PFSK-1 (cell line): Measurements from ENCODE around the gene ERC1.

Experiments
- FOXP2 ChIP-seq: optimal IDR thresholded peaks from 2 replicates; pipeline ENCODE3; 2011; ENCODE audit warnings: borderline replicate concordance, control low read depth, inconsistent platforms; ENCODE audit not compliant: insufficient read depth; ENCODE audit errors: extremely low read length, extremely low read depth
- POLR2AphosphoS5 ChIP-seq: IDR thresholded peaks from 2 replicates; pipeline ENCODE4 v1.6.1; 2012; ENCODE audit warnings: low read depth, mild to moderate bottlenecking, control low read depth, low read length, moderate library complexity
- REST ChIP-seq, 2 experiments: IDR thresholded peaks; 2 replicates each; pipeline versions ENCODE4 v1.6.1 to v1.8.0; 2011 to 2012; ENCODE audit warnings: low read depth in 2 of 2, low read length in 2 of 2, control low read depth in 1 of 2, inconsistent platforms in 1 of 2, mild to moderate bottlenecking in 1 of 2, moderate library complexity in 1 of 2; ENCODE audit not compliant: insufficient read depth in 1 of 2
- SIN3A ChIP-seq: IDR thresholded peaks from 2 replicates; pipeline ENCODE4 v1.6.1; 2012; ENCODE audit warnings: mild to moderate bottlenecking, low read length, moderate library complexity, borderline replicate concordance; ENCODE audit not compliant: insufficient read depth
- TAF1 ChIP-seq: IDR thresholded peaks from 2 replicates; pipeline ENCODE4 v1.6.1; 2012; ENCODE audit warnings: low read length, control low read depth, borderline replicate concordance; ENCODE audit not compliant: insufficient read depth

ERC1 gene

GRCh38 chr12:1474041-1474573, 483.1 kb downstream of the ERC1 start:
- TF ChIP-seq FOXP2, result no peak
- peak; percentile 21; the same call in 1 of the 2 replicates for TF ChIP-seq SIN3A
- peak in 1 of 2 experiments; percentile 46; a peak in 1 of 4 replicates for TF ChIP-seq REST (IDR thresholded peaks at IDR 0.05; ENCODE audit: insufficient read depth in 1 of 2, low read depth in 2 of 2, low read length in 2 of 2)

- TF ChIP-seq TAF1, result 0 out of 2 replicates have a peak, but pooled peaks have one; percentile 40
- 0 out of 4 replicates have a peak, but pooled peaks of 1 of the 2 experiments have one; percentile 10 for TF ChIP-seq REST (IDR thresholded peaks at IDR 0.05; ENCODE audit: insufficient read depth in 1 of 2, low read depth in 2 of 2, low read length in 2 of 2)
- TF ChIP-seq POLR2AphosphoS5, result no peak; the same call in 1 of the 2 replicates
- 0 out of 2 replicates have a peak, but pooled peaks have one; percentile 31 for TF ChIP-seq SIN3A
- TF ChIP-seq FOXP2, result no peak
Measured at GRCh38 chr12:1474574-1475153, 483.6 kb downstream of the ERC1 start.

GRCh38 chr12:1479645-1480044, 488.6 kb downstream of the ERC1 start:
- TF ChIP-seq SIN3A, result no peak

- TF ChIP-seq POLR2AphosphoS5 (no peak), REST (IDR thresholded peaks at IDR 0.05; ENCODE audit: insufficient read depth in 1 of 2, low read depth in 2 of 2, low read length in 2 of 2) (no peak), SIN3A (no peak), TAF1 (no peak), FOXP2 (no peak)
Measured at GRCh38 chr12:1481326-1481725, 490.3 kb downstream of the ERC1 start.

GRCh38 chr12:1481906-1482305, 490.9 kb downstream of the ERC1 start:
- TF ChIP-seq SIN3A (no peak), POLR2AphosphoS5 (no peak), REST (IDR thresholded peaks at IDR 0.05; ENCODE audit: insufficient read depth in 1 of 2, low read depth in 2 of 2, low read length in 2 of 2) (no peak), TAF1 (no peak), FOXP2 (no peak)
